GM12891 (cell line): Measurements from ENCODE around the gene CEP72.

Experiments used
- POLR2A ChIP-seq: IDR thresholded peaks from 2 replicates; pipeline ENCODE4 v1.6.1; 2011; ENCODE audit warnings: low read depth, low read length, control low read depth
- POLR2AphosphoS5 ChIP-seq: IDR thresholded peaks from 2 replicates; pipeline ENCODE4 v1.6.1; 2011; ENCODE audit warnings: low read depth, low read length, control low read depth
- SPI1 ChIP-seq: IDR thresholded peaks from 2 replicates; pipeline ENCODE4 v1.6.1; 2011; ENCODE audit warnings: low read depth, low read length, control low read depth

DNA sequence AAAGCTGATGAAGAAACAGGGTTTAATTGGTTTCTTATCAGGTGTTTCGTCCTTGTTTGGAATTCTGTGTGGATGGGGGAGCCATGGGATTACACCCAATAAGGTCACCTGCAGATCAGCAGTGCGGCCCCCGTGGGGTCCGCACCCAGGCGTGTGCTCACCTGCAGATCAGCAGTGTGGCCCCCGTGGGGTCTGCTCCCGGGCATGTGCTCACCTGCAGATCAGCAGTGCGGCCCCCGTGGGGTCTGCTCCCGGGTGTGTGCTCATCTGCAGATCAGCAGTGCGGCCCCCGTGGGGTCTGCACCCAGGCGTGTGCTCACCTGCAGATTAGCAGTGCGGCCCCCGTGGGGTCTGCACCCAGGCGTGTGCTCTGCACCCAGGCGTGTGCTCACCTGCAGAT lies 41.7 kb upstream of the CEP72 start:
- TF ChIP-seq POLR2A (no peak), POLR2AphosphoS5 (no peak), SPI1 (no peak)
